Measurements from ENCODE around the gene APLN. TPM values are rescaled to one million over a fixed set of nuclear protein-coding genes. Genes with fewer than 3 reads are reported as not detected.

APLN gene
- total RNA-seq, 1 donor = 0.54 TPM

DNA sequence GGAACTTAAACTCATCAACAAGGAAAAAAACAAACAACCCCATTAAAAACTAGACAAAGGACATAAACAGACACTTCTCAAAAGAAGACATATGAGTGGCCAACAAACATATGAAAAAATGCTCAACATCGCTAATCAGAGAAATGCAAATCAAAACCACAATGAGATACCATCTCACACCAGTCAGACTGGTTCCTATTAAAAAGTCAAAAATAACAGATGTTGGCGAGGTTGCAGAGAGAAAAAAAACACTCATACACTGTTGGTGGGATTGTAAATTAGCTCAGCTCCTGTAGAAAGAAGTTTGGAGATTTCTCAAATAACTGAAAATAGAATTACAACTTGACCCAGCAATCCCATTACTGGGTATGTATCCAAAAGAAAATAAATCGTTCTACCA, 28.7 kb downstream of the APLN start:
- DNase-seq (ENCODE audit: low read depth) = no peak
- TF ChIP-seq, protein P1, sequence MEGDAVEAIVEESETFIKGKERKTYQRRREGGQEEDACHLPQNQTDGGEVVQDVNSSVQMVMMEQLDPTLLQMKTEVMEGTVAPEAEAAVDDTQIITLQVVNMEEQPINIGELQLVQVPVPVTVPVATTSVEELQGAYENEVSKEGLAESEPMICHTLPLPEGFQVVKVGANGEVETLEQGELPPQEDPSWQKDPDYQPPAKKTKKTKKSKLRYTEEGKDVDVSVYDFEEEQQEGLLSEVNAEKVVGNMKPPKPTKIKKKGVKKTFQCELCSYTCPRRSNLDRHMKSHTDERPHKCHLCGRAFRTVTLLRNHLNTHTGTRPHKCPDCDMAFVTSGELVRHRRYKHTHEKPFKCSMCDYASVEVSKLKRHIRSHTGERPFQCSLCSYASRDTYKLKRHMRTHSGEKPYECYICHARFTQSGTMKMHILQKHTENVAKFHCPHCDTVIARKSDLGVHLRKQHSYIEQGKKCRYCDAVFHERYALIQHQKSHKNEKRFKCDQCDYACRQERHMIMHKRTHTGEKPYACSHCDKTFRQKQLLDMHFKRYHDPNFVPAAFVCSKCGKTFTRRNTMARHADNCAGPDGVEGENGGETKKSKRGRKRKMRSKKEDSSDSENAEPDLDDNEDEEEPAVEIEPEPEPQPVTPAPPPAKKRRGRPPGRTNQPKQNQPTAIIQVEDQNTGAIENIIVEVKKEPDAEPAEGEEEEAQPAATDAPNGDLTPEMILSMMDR (IDR thresholded peaks at IDR 0.05; ENCODE audit: insufficient read depth, low read length) = no peak
- H3K4me3 ChIP-seq (ENCODE audit: low read depth, low read length) = no peak overlapping the region

DNA sequence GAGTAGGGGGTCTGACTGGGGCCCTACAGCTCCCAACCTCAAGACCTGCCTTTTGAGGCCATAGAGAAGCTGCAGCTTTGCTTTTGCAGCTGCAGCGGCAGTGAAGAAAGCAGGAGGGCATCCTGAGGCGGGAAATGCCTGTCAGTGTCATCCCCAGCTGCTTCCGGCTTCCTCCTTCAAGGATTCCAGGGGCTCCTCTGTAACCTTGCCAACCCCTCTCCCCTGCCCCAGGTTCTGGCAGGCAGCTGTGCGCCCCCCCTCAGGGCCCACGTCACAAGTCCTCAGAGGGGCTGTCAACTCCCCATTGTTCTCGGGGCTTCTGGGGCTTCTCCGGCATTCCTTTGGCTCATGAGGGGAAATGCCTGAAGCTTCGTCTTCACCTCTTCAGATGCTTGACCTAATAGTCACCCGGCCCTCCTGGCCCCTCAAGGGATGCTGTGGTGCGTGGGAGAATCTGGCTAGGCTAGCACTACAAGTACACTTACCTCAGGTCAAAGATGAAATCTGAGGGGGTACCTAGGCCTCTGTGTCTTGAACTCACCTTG, 31.9 kb downstream of the APLN start:
- no peak overlapping the region for H3K4me3 ChIP-seq (ENCODE audit: low read depth, low read length)
- DNase-seq (ENCODE audit: low read depth) = peak; percentile 49
- TF ChIP-seq, protein P1 (IDR thresholded peaks at IDR 0.05; ENCODE audit: insufficient read depth, low read length) = no peak

DNA sequence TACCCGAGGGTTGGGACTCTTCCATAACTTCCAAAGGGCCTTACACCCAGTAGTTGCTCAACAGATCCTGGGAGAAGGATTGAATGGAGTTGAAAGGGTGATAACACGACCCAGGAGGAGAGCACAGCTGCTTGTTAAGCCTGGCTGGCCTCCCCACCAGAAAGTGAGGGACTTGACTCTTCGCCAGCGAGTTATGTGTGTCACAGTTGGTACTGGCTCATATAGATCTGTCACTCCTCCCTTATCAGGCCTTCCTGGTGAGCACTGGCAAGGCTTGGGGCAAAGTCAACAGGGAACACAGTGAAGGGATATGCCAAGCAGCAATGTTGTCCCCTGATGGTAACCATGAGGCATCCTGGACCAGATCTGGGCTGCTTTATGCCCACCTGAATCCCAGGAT, 35.8 kb downstream of the APLN start:
- no peak for DNase-seq (ENCODE audit: low read depth)
- TF ChIP-seq, protein P1 (IDR thresholded peaks at IDR 0.05; ENCODE audit: insufficient read depth, low read length) = no peak
- H3K4me3 ChIP-seq (ENCODE audit: low read depth, low read length) = no peak overlapping the region

DNA sequence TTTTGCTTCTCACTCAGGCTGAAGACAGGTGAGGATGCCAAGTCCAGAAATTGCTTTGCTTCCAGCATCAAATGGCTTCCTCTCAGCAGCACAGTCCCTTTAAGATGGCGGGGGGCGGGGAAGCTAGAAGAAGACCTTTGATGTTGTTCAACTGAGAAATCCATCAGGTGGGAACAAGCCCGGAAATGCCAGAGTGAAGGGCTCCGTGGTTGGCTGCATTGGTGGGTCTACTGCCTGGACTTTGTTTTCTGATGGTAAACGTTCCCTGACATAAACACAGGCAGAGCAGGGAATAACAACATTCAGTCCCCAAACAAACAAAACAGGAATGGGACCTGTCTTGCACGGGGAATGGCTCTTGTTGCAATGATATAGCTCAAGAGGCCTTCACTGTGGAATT, 37.3 kb downstream of the APLN start:
- DNase-seq (ENCODE audit: low read depth) = no peak
- TF ChIP-seq, protein P1 (IDR thresholded peaks at IDR 0.05; ENCODE audit: insufficient read depth, low read length) = no peak

DNA sequence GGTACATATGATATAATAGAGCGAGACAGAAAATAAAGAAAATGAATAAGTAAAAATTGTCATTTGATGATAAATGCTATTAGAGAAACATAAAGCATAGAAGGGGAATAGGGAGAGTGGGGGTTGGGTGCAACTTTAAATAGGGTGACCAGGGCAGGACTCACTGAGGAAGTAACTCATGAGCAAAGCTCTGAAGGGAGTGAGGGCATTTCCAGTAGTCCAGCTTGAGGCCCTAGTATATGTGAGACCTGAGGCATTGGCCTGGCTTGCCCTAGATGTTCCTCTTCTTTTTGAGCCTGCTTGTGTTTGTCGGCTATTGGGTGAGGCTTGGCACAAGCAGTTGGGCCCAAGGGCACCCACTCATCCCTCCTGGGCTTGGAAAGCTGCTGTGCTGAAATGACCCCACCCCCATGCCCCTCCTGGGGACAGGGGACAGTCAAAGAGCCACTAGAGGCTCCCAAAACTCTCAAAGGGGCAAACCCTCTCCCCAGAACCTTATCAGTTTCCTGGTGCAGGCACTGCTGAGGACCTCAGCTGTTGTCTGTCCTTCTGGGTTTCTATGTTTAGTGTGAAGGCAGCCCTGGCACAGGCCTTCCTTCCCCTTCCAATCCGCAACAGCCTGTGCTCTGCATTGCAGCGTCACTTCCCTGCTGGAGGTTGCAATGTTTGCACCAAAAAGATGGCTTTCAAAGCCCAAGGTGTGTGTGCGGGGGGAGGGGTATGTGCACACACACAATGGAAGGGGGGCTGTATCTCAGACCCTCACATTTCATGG, 40.1 kb downstream of the APLN start:
- TF ChIP-seq, protein P1 (IDR thresholded peaks at IDR 0.05; ENCODE audit: insufficient read depth, low read length) = no peak
- no peak for DNase-seq (ENCODE audit: low read depth)
- no peak overlapping the region for H3K4me3 ChIP-seq (ENCODE audit: low read depth, low read length)

More for the DNA sequence above, 37.3 kb downstream of the APLN start:
- no peak overlapping the region for H3K4me3 ChIP-seq (ENCODE audit: low read depth, low read length)

DNA sequence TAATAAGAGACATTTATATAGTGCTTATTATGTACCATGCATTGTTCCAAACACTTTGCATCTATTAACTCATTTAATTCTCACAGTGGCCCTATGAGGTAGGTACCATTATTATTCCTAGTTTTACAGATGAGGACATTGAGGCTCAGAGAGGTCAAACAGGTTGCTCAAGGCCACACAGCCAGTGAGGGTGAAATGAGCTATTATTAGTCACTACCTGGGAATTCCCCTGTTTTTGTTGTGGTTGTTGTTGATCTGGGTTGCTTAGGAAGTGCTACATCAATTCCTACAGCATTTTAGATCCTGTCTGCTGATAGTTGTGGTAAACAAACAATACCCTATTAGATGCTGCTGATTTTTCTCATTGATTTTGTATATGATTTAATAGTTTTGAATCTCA, 41.2 kb downstream of the APLN start:
- TF ChIP-seq, protein P1 (IDR thresholded peaks at IDR 0.05; ENCODE audit: insufficient read depth, low read length) = no peak
- no peak for DNase-seq (ENCODE audit: low read depth)
- H3K4me3 ChIP-seq (ENCODE audit: low read depth, low read length) = no peak overlapping the region
